ENCODE results near the gene PRKCQ.

- TF ChIP-seq CTCF (conservative IDR thresholded peaks at IDR 0.05) (no peak), EZH2 (IDR thresholded peaks at IDR 0.05; ENCODE audit: low read depth) (no peak)
Observed at GRCh38 chr10:6561552-6561951, 18.5 kb downstream of the PRKCQ start.
